Endothelial cell of umbilical vein (primary cell): ENCODE measurements around the gene ZBTB7C. TPM values are rescaled to one million over a fixed set of nuclear protein-coding genes. Genes with fewer than 3 reads are reported as not detected.

Source experiments
- BruUV-seq: library from RNA; stranded (reverse); fragments of 400-500 nt; replicated peaks from 2 replicates; lab custom pipeline; 2021; lab: Mats Ljungman, UMichigan
- CTCF ChIA-PET: fragments of 300-600, 350-600 bp; sonication (Branson Sonifier 250); formaldehyde crosslinking; loops from one replicate; lab custom pipeline; 2021; ENCODE audit warnings: antibody characterized with exemption, inconsistent platforms; lab: Charles Lee
- POLR2A ChIA-PET: fragments of 300-600, 350-600 bp; sonication (Branson Sonifier 250); formaldehyde crosslinking; loops from one replicate; lab custom pipeline; 2021; ENCODE audit warnings: antibody characterized with exemption, inconsistent platforms; lab: Charles Lee
- DNase-seq: peaks from one replicate; pipeline ENCODE4 v3.0.0-alpha.2; 2011; ENCODE audit warnings: low read depth, low spot score
- FAIRE-seq: peaks from 2 replicates; lab custom pipeline; 2011; peaks lifted over from hg19 to GRCh38; lab: Jason Lieb, UNC
- H2AFZ ChIP-seq: 2 replicates; pipeline ENCODE4 v1.6.0; 2012; ENCODE audit warnings: low read depth, low read length, control low read depth, inconsistent platforms
- H3K27ac ChIP-seq: 2 replicates; pipeline ENCODE4 v1.5.1; 2011; ENCODE audit warnings: low read depth, mild to moderate bottlenecking, control low read depth, low read length, moderate library complexity; ENCODE audit not compliant: insufficient read depth
- H3K27me3 ChIP-seq, 2 experiments: 2 replicates each; pipeline versions ENCODE4 v1.6.0 to v1.6.1; 2011; ENCODE audit warnings: low read length in 2 of 2, mixed read lengths in 1 of 2; ENCODE audit not compliant: control insufficient read depth in 2 of 2, insufficient read depth in 2 of 2
- H3K36me3 ChIP-seq, 2 experiments: 2 replicates in 1 of 2; 3 replicates in 1 of 2; pipeline ENCODE4 v1.5.1; 2011; ENCODE audit warnings: low read length in 2 of 2, mild to moderate bottlenecking in 1 of 2, moderate library complexity in 1 of 2; ENCODE audit not compliant: control insufficient read depth in 2 of 2, insufficient read depth in 2 of 2; ENCODE audit errors: extremely low read depth in 1 of 2
- H3K4me1 ChIP-seq: 3 replicates; pipeline ENCODE4 v1.5.1; 2011; ENCODE audit warnings: mild to moderate bottlenecking, low read length; ENCODE audit not compliant: control insufficient read depth, insufficient read depth; ENCODE audit errors: extremely low read depth
- H3K4me2 ChIP-seq: 2 replicates; pipeline ENCODE4 v1.6.1; 2011; ENCODE audit warnings: low read length, control low read depth, mixed read lengths; ENCODE audit not compliant: insufficient read depth
- H3K4me3 ChIP-seq, 3 experiments: fragments of 200-600 bp in 1 of 3; sonication (generic), shearing (Covaris generic) in 1 of 3; replicated peaks in 1 of 3; 2 replicates each; pipeline ENCODE4 v1.5.1; 2011 to 2016; ENCODE audit warnings: control low read depth in 3 of 3, low read length in 3 of 3, mild to moderate bottlenecking in 2 of 3, inconsistent platforms in 1 of 3, low read depth in 1 of 3, moderate library complexity in 1 of 3; ENCODE audit not compliant: insufficient read depth in 1 of 3
- H3K79me2 ChIP-seq: 2 replicates; pipeline ENCODE4 v1.6.0; 2012; ENCODE audit warnings: low read length, inconsistent platforms; ENCODE audit not compliant: control insufficient read depth, insufficient read depth
- H3K9ac ChIP-seq: replicated peaks from 2 replicates; pipeline ENCODE3; 2011; ENCODE audit warnings: low read length, control low read depth; ENCODE audit not compliant: insufficient read depth; ENCODE audit errors: extremely low read depth
- H3K9me1 ChIP-seq: replicated peaks from 3 replicates; pipeline ENCODE4 v1.6.0; 2011; ENCODE audit warnings: mild to moderate bottlenecking, low read length; ENCODE audit not compliant: control insufficient read depth, insufficient read depth; ENCODE audit errors: extremely low read depth
- H3K9me3 ChIP-seq: replicated peaks from 2 replicates; pipeline ENCODE4 v1.5.1; 2012; ENCODE audit warnings: low read length, inconsistent platforms; ENCODE audit not compliant: control insufficient read depth, insufficient read depth
- H4K20me1 ChIP-seq: replicated peaks from 2 replicates; pipeline ENCODE3; 2011; ENCODE audit warnings: mild to moderate bottlenecking, low read length; ENCODE audit not compliant: control insufficient read depth, insufficient read depth; ENCODE audit errors: extremely low read depth
- EZH2 ChIP-seq: IDR thresholded peaks from 2 replicates; pipeline ENCODE4 v1.6.1; 2012; ENCODE audit warnings: borderline replicate concordance, low read depth, mild to moderate bottlenecking, moderate library complexity, low read length, inconsistent platforms; ENCODE audit not compliant: severe bottlenecking
- FOS ChIP-seq: IDR thresholded peaks from 2 replicates; pipeline ENCODE4 v1.6.1; 2011; ENCODE audit warnings: mild to moderate bottlenecking, low read length, moderate library complexity, borderline replicate concordance; ENCODE audit not compliant: insufficient read depth
- GATA2 ChIP-seq: IDR thresholded peaks from 2 replicates; pipeline ENCODE4 v1.7.0; 2011; ENCODE audit warnings: low read depth, mild to moderate bottlenecking, moderate library complexity, mixed read lengths, low read length; ENCODE audit not compliant: insufficient read length, insufficient read depth
- JUN ChIP-seq: IDR thresholded peaks from 2 replicates; pipeline ENCODE4 v1.6.1; 2011; ENCODE audit warnings: borderline replicate concordance, low read depth; ENCODE audit not compliant: insufficient read length, insufficient read depth
- MYC ChIP-seq: IDR thresholded peaks from one replicate; pipeline ENCODE4 v1.6.1; 2011; ENCODE audit warnings: mild to moderate bottlenecking, low read depth, low read length
- POLR2A ChIP-seq: IDR thresholded peaks from 2 replicates; pipeline ENCODE4 v1.6.1; 2012; ENCODE audit warnings: low read depth, mild to moderate bottlenecking, control low read depth, low read length
- POLR2AphosphoS5 ChIP-seq: IDR thresholded peaks from 2 replicates; pipeline ENCODE4 v1.6.1; 2012; ENCODE audit warnings: low read depth, mild to moderate bottlenecking, control low read depth, low read length, moderate library complexity; ENCODE audit not compliant: insufficient read depth
- dilution Hi-C: fragments of 300-500 bp; cut with MboI; formaldehyde crosslinking; loops from one replicate; pipeline ENCODE4 v1.15.0; 2019; ENCODE audit warnings: low sequenced_read_pairs; ENCODE audit not compliant: extremely low pct_ligation_motif_present
- intact Hi-C: fragments of 100-400 bp; cut with micrococcal nuclease; formaldehyde crosslinking; loops from one replicate; pipeline ENCODE4 v1.10.0; 2022
- polyA plus RNA-seq, 4 experiments: library from polyadenylated mRNA; depleted of rRNA in 3 of 4; stranded (reverse) in 3 of 4; unstranded in 1 of 4; fragments of >200 nt; gene quantifications; 2 replicates each; pipeline versions ENCODE4 v1.2.1 to v1.2.3, GENCODE V29; 2011 to 2012; ENCODE audit warnings: missing spikeins in 1 of 4
- total RNA-seq: library from RNA; stranded (reverse); gene quantifications from 2 replicates; pipeline ENCODE4 v1.2.3, GENCODE V29; 2021
- TF ChIP-seq, protein P1 (sequence below), 2 donors: IDR thresholded peaks; 1 replicate in 1 of 2; 2 replicates in 1 of 2; pipeline ENCODE4 v1.5.1; 2011; ENCODE audit warnings: low read length in 2 of 2, mild to moderate bottlenecking in 2 of 2, moderate library complexity in 2 of 2, control low read depth in 1 of 2, inconsistent platforms in 1 of 2, low read depth in 1 of 2; ENCODE audit not compliant: insufficient read depth in 1 of 2; ENCODE audit errors: extremely low read depth in 1 of 2
- TF ChIP-seq, protein P2 (sequence below): IDR thresholded peaks from 2 replicates; pipeline ENCODE4 v1.6.1; 2011; ENCODE audit not compliant: insufficient read depth, insufficient read length

Gene ZBTB7C
- total and polyA plus RNA-seq, 2 donors (not counting 3 experiments of a cell fraction or from before 2014, with no cell fraction given) = not detected

DNA sequence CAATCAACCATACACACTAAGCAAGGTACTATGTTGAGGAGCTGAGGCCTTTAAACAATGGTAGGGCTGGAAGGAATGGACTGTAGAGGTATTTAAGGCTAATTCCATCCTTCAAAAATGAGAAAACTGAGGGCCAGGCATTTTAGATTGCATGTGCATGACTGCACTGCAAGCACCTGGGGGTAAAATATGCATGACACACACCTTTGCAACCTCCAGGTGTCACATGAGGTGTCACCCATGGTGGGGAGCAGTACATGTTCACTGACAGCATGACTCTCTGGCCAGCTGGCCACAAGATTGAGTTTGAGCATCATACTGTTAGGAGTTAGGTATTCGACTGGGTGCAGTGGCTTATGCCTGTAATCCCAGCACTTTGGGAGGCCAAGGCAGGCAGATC, 182.8 kb downstream of the ZBTB7C start:
- ChIA-PET CTCF (interaction anchor here (1.9 kb wide), 1 partner anchor 219 kb away, joined by 4 read pairs; no protein-coding TSS in a partner anchor), POLR2A (no interaction called here)
- Histone ChIP-seq H3K4me1 (no peaks in the 10 kb centered on the region), H3K27ac (no peak overlapping the region), H3K9me3 (no peaks in the 10 kb centered on the region), H3K4me2 (no peak overlapping the region), H3K27me3 (peaks cover 5 to 18% of the 10 kb centered on the region in 2 experiments), H3K9me1 (no peaks in the 10 kb centered on the region), H2AFZ (no peak overlapping the region), H3K4me3 (no peak overlapping the region), H4K20me1 (no peaks in the 10 kb centered on the region), H3K36me3 (no peaks in the 10 kb centered on the region), H3K9ac (no peak overlapping the region), H3K79me2 (no peaks in the 10 kb centered on the region)
- intact Hi-C loops = no loop called here
- no TSS peak for BruUV-seq
- dilution Hi-C loops = no loop called here
- no peak for TF ChIP-seq FOS
- no peak for TF ChIP-seq GATA2
- no peak for TF ChIP-seq MYC
- no peak for TF ChIP-seq POLR2A
- TF ChIP-seq POLR2AphosphoS5 = no peak
- TF ChIP-seq EZH2 = no peak
- TF ChIP-seq, protein P1, sequence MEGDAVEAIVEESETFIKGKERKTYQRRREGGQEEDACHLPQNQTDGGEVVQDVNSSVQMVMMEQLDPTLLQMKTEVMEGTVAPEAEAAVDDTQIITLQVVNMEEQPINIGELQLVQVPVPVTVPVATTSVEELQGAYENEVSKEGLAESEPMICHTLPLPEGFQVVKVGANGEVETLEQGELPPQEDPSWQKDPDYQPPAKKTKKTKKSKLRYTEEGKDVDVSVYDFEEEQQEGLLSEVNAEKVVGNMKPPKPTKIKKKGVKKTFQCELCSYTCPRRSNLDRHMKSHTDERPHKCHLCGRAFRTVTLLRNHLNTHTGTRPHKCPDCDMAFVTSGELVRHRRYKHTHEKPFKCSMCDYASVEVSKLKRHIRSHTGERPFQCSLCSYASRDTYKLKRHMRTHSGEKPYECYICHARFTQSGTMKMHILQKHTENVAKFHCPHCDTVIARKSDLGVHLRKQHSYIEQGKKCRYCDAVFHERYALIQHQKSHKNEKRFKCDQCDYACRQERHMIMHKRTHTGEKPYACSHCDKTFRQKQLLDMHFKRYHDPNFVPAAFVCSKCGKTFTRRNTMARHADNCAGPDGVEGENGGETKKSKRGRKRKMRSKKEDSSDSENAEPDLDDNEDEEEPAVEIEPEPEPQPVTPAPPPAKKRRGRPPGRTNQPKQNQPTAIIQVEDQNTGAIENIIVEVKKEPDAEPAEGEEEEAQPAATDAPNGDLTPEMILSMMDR (IDR thresholded peaks at IDR 0.05; ENCODE audit: extremely low read depth in 1 of 2, insufficient read depth in 1 of 2, low read depth in 1 of 2, low read length in 2 of 2) = no peak
- TF ChIP-seq JUN = no peak
- TF ChIP-seq, protein P2, sequence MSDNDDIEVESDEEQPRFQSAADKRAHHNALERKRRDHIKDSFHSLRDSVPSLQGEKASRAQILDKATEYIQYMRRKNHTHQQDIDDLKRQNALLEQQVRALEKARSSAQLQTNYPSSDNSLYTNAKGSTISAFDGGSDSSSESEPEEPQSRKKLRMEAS = no peak
- DNase-seq (no peak), FAIRE-seq (no peak)
